K562 (cell line): Measurements from ENCODE around the gene LOXHD1. TPM values are rescaled to one million over a fixed set of nuclear protein-coding genes. Genes with fewer than 3 reads are reported as not detected.

Experiments used
- ATAC-seq: fragments of 200-7000 bp; cut with Tn5 transposase; 3 replicates; pipeline ENCODE4 v1.9.1; 2020; ENCODE audit warnings: moderate library complexity
- BruUV-seq: library from RNA; stranded (reverse); fragments of 400-500 nt; replicated peaks from 2 replicates; lab custom pipeline; 2021; lab: Mats Ljungman, UMichigan
- CTCF ChIA-PET: fragments of 300-600 bp; formaldehyde crosslinking; extraction: SDS; loops from one replicate; lab custom pipeline; 2021; ENCODE audit warnings: low intra/inter-chr PET ratio; lab: Yijun Ruan, JAX
- POLR2A ChIA-PET: fragments of 300-600, 350-650 bp; sonication (Branson Sonifier 250); formaldehyde crosslinking; extraction: SDS; loops from one replicate; lab custom pipeline; 2021; ENCODE audit warnings: antibody characterized with exemption, inconsistent platforms; lab: Yijun Ruan, JAX
- DNase-seq, 4 experiments: peaks; one replicate each; pipeline versions ENCODE4 v3.0.0 to v3.0.0-alpha.2; 2011 to 2018; ENCODE audit warnings: low spot score in 3 of 4, mixed read lengths in 3 of 4; ENCODE audit errors: extremely low read depth in 1 of 4
- FAIRE-seq: peaks from 2 replicates; lab custom pipeline; 2011; peaks lifted over from hg19 to GRCh38; lab: Jason Lieb, UNC
- H2AFZ ChIP-seq: 2 replicates; pipeline ENCODE4 v1.6.0; 2011; ENCODE audit warnings: low read depth, low read length, control low read depth, inconsistent platforms
- H3K27ac ChIP-seq: fragments of 200-600 bp; 3 replicates; pipeline ENCODE4 v1.8.0; 2011; ENCODE audit warnings: low read depth, mild to moderate bottlenecking, control low read depth, inconsistent platforms, low read length, moderate library complexity, mixed read lengths; ENCODE audit errors: extremely low read depth
- H3K27me3 ChIP-seq, 2 experiments: fragments of 300-600 bp in 1 of 2; 2 replicates in 1 of 2; 3 replicates in 1 of 2; pipeline versions ENCODE4 v1.6.0 to v1.8.0; 2011; ENCODE audit warnings: inconsistent platforms in 2 of 2, low read length in 2 of 2, mild to moderate bottlenecking in 1 of 2, mixed read lengths in 1 of 2, moderate library complexity in 1 of 2; ENCODE audit not compliant: control insufficient read depth in 2 of 2, insufficient read depth in 2 of 2
- H3K36me3 ChIP-seq: fragments of 300-600 bp; 3 replicates; pipeline ENCODE4 v1.8.0; 2011; ENCODE audit warnings: mild to moderate bottlenecking, low read length, inconsistent platforms; ENCODE audit not compliant: control insufficient read depth, insufficient read depth
- H3K4me1 ChIP-seq, 2 experiments: fragments of 200-600 bp in 1 of 2; replicated peaks in 1 of 2; 2 replicates in 1 of 2; 3 replicates in 1 of 2; pipeline versions ENCODE4 v1.5.1 to v1.8.0; 2011; ENCODE audit warnings: inconsistent platforms in 2 of 2, low read length in 2 of 2, mild to moderate bottlenecking in 1 of 2, mixed read lengths in 1 of 2, moderate library complexity in 1 of 2; ENCODE audit not compliant: control insufficient read depth in 2 of 2, insufficient read depth in 2 of 2
- H3K4me2 ChIP-seq: 2 replicates; pipeline ENCODE4 v1.6.1; 2011; ENCODE audit warnings: low read length, control low read depth, inconsistent platforms, mixed read lengths; ENCODE audit not compliant: insufficient read depth
- H3K4me3 ChIP-seq: fragments of 200-600 bp; sonication (generic), shearing (Covaris generic); 2 replicates; pipeline ENCODE4 v1.5.1; 2016; ENCODE audit warnings: control low read depth, inconsistent platforms
- H3K79me2 ChIP-seq: fragments of 200-600 bp; 3 replicates; pipeline ENCODE4 v1.8.0; 2011; ENCODE audit warnings: low read length, inconsistent platforms; ENCODE audit not compliant: control insufficient read depth, insufficient read depth
- H3K9ac ChIP-seq, 2 experiments: 2 replicates each; pipeline versions ENCODE4 v1.6.0 to v1.6.1; 2011; ENCODE audit warnings: low read depth in 2 of 2, low read length in 2 of 2, control low read depth in 1 of 2, inconsistent platforms in 1 of 2, mild to moderate bottlenecking in 1 of 2, mixed read lengths in 1 of 2; ENCODE audit not compliant: insufficient read depth in 1 of 2
- H3K9me1 ChIP-seq: one replicate; pipeline ENCODE4 v1.6.0; 2011; ENCODE audit warnings: inconsistent platforms, mild to moderate bottlenecking, low read length, moderate library complexity; ENCODE audit not compliant: control insufficient read depth, insufficient read depth
- H3K9me3 ChIP-seq: replicated peaks from 2 replicates; pipeline ENCODE4 v1.5.1; 2011; ENCODE audit warnings: low read depth, low read length, inconsistent platforms; ENCODE audit not compliant: control insufficient read depth, insufficient read depth
- H4K20me1 ChIP-seq: replicated peaks from 2 replicates; pipeline ENCODE4 v1.6.1; 2011; ENCODE audit warnings: low read length, inconsistent platforms, mixed read lengths; ENCODE audit not compliant: control insufficient read depth, insufficient read depth
- ADNP ChIP-seq: fragments of 200-800 bp; sonication (Bioruptor generic); IDR thresholded peaks from 2 replicates; pipeline ENCODE4 v1.6.1; 2016; ENCODE audit warnings: missing genetic modification characterization, missing compliant biosample characterization
- CSDE1 ChIP-seq, 2 experiments: fragments of 450-650 bp; IDR thresholded peaks; 2 replicates each; pipeline ENCODE4 v1.6.1; 2016; ENCODE audit warnings: mild to moderate bottlenecking in 1 of 2
- CTBP1 ChIP-seq: fragments of 450-650 bp; IDR thresholded peaks from 2 replicates; pipeline ENCODE4 v1.6.1; 2016; ENCODE audit warnings: borderline replicate concordance
- DACH1 ChIP-seq: fragments of 450-650 bp; IDR thresholded peaks from 2 replicates; pipeline ENCODE4 v1.6.1; 2018; ENCODE audit not compliant: partially characterized antibody
- NUFIP1 ChIP-seq: fragments of 450-650 bp; IDR thresholded peaks from 2 replicates; pipeline ENCODE4 v1.6.1; 2018; ENCODE audit not compliant: partially characterized antibody
- ZNF12 ChIP-seq: sonication (generic); formaldehyde crosslinking; IDR thresholded peaks from 2 replicates; pipeline ENCODE4 v1.4.0; 2020; ENCODE audit warnings: mild to moderate bottlenecking, missing genetic modification reagents
- ZNF23 ChIP-seq: fragments of 250-450 bp; sonication (Bioruptor Pico); IDR thresholded peaks from 2 replicates; pipeline ENCODE4 v1.4.0; 2020; ENCODE audit warnings: mild to moderate bottlenecking
- ZNF41 ChIP-seq: fragments of 250-450 bp; sonication (Bioruptor Pico); conservative IDR thresholded peaks from 2 replicates; pipeline ENCODE4 v1.4.0; 2020; ENCODE audit warnings: mild to moderate bottlenecking
- WGBS: fragments of 100-300 bp; shearing (Covaris generic); methylation state at CpG from one replicate; pipeline ENCODE4 v1.1.6; 2016; ENCODE audit warnings: low coverage, mixed read lengths; ENCODE audit not compliant: insufficient coverage; ENCODE audit errors: missing lambda C conversion rate; 5-methylcytosine and 5-hydroxymethylcytosine counted together
- in situ Hi-C: fragments of 300-500 bp; cut with MboI; formaldehyde crosslinking; loops from 4 replicates; pipeline ENCODE4 v1.15.0; 2018; ENCODE audit warnings: inconsistent platforms, mixed read lengths
- intact Hi-C: fragments of 100-400 bp; cut with micrococcal nuclease; formaldehyde crosslinking; loops from 2 replicates; pipeline ENCODE4 v1.14.2; 2022
- polyA plus RNA-seq, 8 experiments: library from polyadenylated mRNA; depleted of rRNA in 4 of 8; stranded (reverse) in 5 of 8; unstranded in 3 of 8; fragments of >200 nt; fragmentation: Nextera tagmentation in 2 of 8; fragmentation: Illumina TruSeq in 1 of 8; extraction: Ambion mirVana in 2 of 8; extraction: Trizol in 1 of 8; gene quantifications; 2 replicates each; pipeline versions ENCODE4 v1.2.1 to v1.2.3, GENCODE V29; 2011 to 2014; ENCODE audit warnings: inconsistent platforms in 1 of 8, missing spikeins in 1 of 8
- total RNA-seq, 7 experiments: library from RNA; depleted of rRNA in 6 of 7; stranded (reverse); fragments of >200 nt in 6 of 7; fragmentation: Illumina TruSeq in 2 of 7; extraction: Trizol in 2 of 7; gene quantifications; 2 replicates each; pipeline versions ENCODE4 v1.2.1 to v1.2.3, GENCODE V29; 2011 to 2021; ENCODE audit warnings: low replicate concordance in 1 of 7

The LOXHD1 gene
- total and polyA plus RNA-seq, 9 of the 15 experiments (the other 6 are each of a cell fraction or from before 2014, with no cell fraction given), result not detected

DNA sequence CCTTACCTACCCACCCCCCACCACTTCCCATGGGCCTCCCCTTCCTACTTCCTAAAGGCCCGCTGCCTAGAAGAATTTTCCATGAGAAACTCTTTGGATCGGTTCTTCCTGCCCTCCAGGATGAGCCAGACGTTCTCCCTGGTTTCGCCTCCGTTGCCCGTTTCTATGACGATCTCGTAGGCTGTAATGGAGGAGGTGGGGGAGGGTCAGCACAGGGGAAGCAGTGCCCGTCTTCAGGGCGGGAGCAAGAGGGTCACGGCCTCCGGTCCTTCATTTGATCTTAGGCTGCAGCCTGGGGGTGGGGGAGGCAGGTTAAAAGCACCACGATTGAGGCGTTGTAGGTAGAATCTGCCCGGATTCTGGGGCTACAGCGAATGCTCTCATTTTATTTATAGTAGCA lies 172.0 kb downstream of the LOXHD1 start:
- Histone ChIP-seq H3K27me3 (peaks cover 0 to 1% of the 10 kb centered on the region in 2 experiments; a peak in 2 of 5 replicates), H3K79me2 (no peaks in the 10 kb centered on the region), H3K36me3 (no peaks in the 10 kb centered on the region), H3K4me3 (no peak overlapping the region), H3K4me1 (no peaks in the 10 kb centered on the region), H3K4me2 (no peak overlapping the region), H2AFZ (no peak overlapping the region), H3K9ac (no peak overlapping the region), H3K27ac (no peak overlapping the region), H3K9me3 (no peaks in the 10 kb centered on the region), H4K20me1 (no peaks in the 10 kb centered on the region; the same call in 1 of the 2 replicates), H3K9me1 (no peaks in the 10 kb centered on the region)
- no TSS peak for BruUV-seq
- DNase-seq, result no peak
- in situ Hi-C loops, result loop anchor here (10.0 to 25.0 kb wide), 2 partner anchors 198 to 340 kb away; no protein-coding TSS in a partner anchor
- ChIA-PET POLR2A (no interaction called here), CTCF (no interaction called here)
- TF ChIP-seq ZNF12 (CRISPR knock-in tag) (no peak), CSDE1 (IDR thresholded peaks at IDR 0.05) (no peak), ZNF41 (CRISPR knock-in tag) (no peak), NUFIP1 (no peak), ZNF23 (CRISPR knock-in tag) (no peak), ADNP (tag) (no peak), DACH1 (no peak), CTBP1 (no peak)
- intact Hi-C loops, result loop anchor here (5.0 kb wide), 2 partner anchors 93 to 338 kb away; no protein-coding TSS in a partner anchor
- FAIRE-seq, result no peak
- 0% methylated on average over 16 of the region's 16 CpGs for WGBS
- ATAC-seq, result no peak
